K562 (cell line): ENCODE data around the gene TAT. TPM values are rescaled to one million over a fixed set of nuclear protein-coding genes. Genes with fewer than 3 reads are reported as not detected.

Experiments used
- ATAC-seq: fragments of 200-7000 bp; cut with Tn5 transposase; 3 replicates; pipeline ENCODE4 v1.9.1; 2020; ENCODE audit warnings: moderate library complexity
- BruUV-seq: library from RNA; stranded (reverse); fragments of 400-500 nt; replicated peaks from 2 replicates; lab custom pipeline; 2021; lab: Mats Ljungman, UMichigan
- CTCF ChIA-PET: fragments of 300-600 bp; formaldehyde crosslinking; extraction: SDS; loops from one replicate; lab custom pipeline; 2021; ENCODE audit warnings: low intra/inter-chr PET ratio; lab: Yijun Ruan, JAX
- POLR2A ChIA-PET: fragments of 300-600, 350-650 bp; sonication (Branson Sonifier 250); formaldehyde crosslinking; extraction: SDS; loops from one replicate; lab custom pipeline; 2021; ENCODE audit warnings: antibody characterized with exemption, inconsistent platforms; lab: Yijun Ruan, JAX
- DNase-seq, 4 experiments: peaks; one replicate each; pipeline versions ENCODE4 v3.0.0 to v3.0.0-alpha.2; 2011 to 2018; ENCODE audit warnings: low spot score in 3 of 4, mixed read lengths in 3 of 4; ENCODE audit errors: extremely low read depth in 1 of 4
- FAIRE-seq: peaks from 2 replicates; lab custom pipeline; 2011; peaks lifted over from hg19 to GRCh38; lab: Jason Lieb, UNC
- H2AFZ ChIP-seq: 2 replicates; pipeline ENCODE4 v1.6.0; 2011; ENCODE audit warnings: low read depth, low read length, control low read depth, inconsistent platforms
- H3K27ac ChIP-seq: fragments of 200-600 bp; 3 replicates; pipeline ENCODE4 v1.8.0; 2011; ENCODE audit warnings: low read depth, mild to moderate bottlenecking, control low read depth, inconsistent platforms, low read length, moderate library complexity, mixed read lengths; ENCODE audit errors: extremely low read depth
- H3K27me3 ChIP-seq, 2 experiments: fragments of 300-600 bp in 1 of 2; 2 replicates in 1 of 2; 3 replicates in 1 of 2; pipeline versions ENCODE4 v1.6.0 to v1.8.0; 2011; ENCODE audit warnings: inconsistent platforms in 2 of 2, low read length in 2 of 2, mild to moderate bottlenecking in 1 of 2, mixed read lengths in 1 of 2, moderate library complexity in 1 of 2; ENCODE audit not compliant: control insufficient read depth in 2 of 2, insufficient read depth in 2 of 2
- H3K36me3 ChIP-seq: fragments of 300-600 bp; 3 replicates; pipeline ENCODE4 v1.8.0; 2011; ENCODE audit warnings: mild to moderate bottlenecking, low read length, inconsistent platforms; ENCODE audit not compliant: control insufficient read depth, insufficient read depth
- H3K4me1 ChIP-seq, 2 experiments: fragments of 200-600 bp in 1 of 2; replicated peaks in 1 of 2; 2 replicates in 1 of 2; 3 replicates in 1 of 2; pipeline versions ENCODE4 v1.5.1 to v1.8.0; 2011; ENCODE audit warnings: inconsistent platforms in 2 of 2, low read length in 2 of 2, mild to moderate bottlenecking in 1 of 2, mixed read lengths in 1 of 2, moderate library complexity in 1 of 2; ENCODE audit not compliant: control insufficient read depth in 2 of 2, insufficient read depth in 2 of 2
- H3K4me2 ChIP-seq: 2 replicates; pipeline ENCODE4 v1.6.1; 2011; ENCODE audit warnings: low read length, control low read depth, inconsistent platforms, mixed read lengths; ENCODE audit not compliant: insufficient read depth
- H3K4me3 ChIP-seq: fragments of 200-600 bp; sonication (generic), shearing (Covaris generic); 2 replicates; pipeline ENCODE4 v1.5.1; 2016; ENCODE audit warnings: control low read depth, inconsistent platforms
- H3K79me2 ChIP-seq: fragments of 200-600 bp; 3 replicates; pipeline ENCODE4 v1.8.0; 2011; ENCODE audit warnings: low read length, inconsistent platforms; ENCODE audit not compliant: control insufficient read depth, insufficient read depth
- H3K9ac ChIP-seq, 2 experiments: 2 replicates each; pipeline versions ENCODE4 v1.6.0 to v1.6.1; 2011; ENCODE audit warnings: low read depth in 2 of 2, low read length in 2 of 2, control low read depth in 1 of 2, inconsistent platforms in 1 of 2, mild to moderate bottlenecking in 1 of 2, mixed read lengths in 1 of 2; ENCODE audit not compliant: insufficient read depth in 1 of 2
- H3K9me1 ChIP-seq: one replicate; pipeline ENCODE4 v1.6.0; 2011; ENCODE audit warnings: inconsistent platforms, mild to moderate bottlenecking, low read length, moderate library complexity; ENCODE audit not compliant: control insufficient read depth, insufficient read depth
- H3K9me3 ChIP-seq: replicated peaks from 2 replicates; pipeline ENCODE4 v1.5.1; 2011; ENCODE audit warnings: low read depth, low read length, inconsistent platforms; ENCODE audit not compliant: control insufficient read depth, insufficient read depth
- H4K20me1 ChIP-seq: replicated peaks from 2 replicates; pipeline ENCODE4 v1.6.1; 2011; ENCODE audit warnings: low read length, inconsistent platforms, mixed read lengths; ENCODE audit not compliant: control insufficient read depth, insufficient read depth
- BCL6 ChIP-seq: fragments of 250-450 bp; sonication (Bioruptor Pico); IDR thresholded peaks from 2 replicates; pipeline ENCODE4 v1.4.0; 2020
- C11orf30 ChIP-seq: fragments of 450-650 bp; IDR thresholded peaks from 2 replicates; pipeline ENCODE4 v1.6.1; 2016; ENCODE audit warnings: low read depth, mild to moderate bottlenecking
- MAFG ChIP-seq: fragments of 450-650 bp; conservative IDR thresholded peaks from 2 replicates; pipeline ENCODE4 v1.6.1; 2016; ENCODE audit warnings: missing genetic modification characterization, missing compliant biosample characterization
- SPI1 ChIP-seq: IDR thresholded peaks from 2 replicates; pipeline ENCODE4 v1.6.1; 2011; ENCODE audit warnings: low read depth, low read length, control low read depth, borderline replicate concordance
- ZNF282 ChIP-seq: sonication (generic); formaldehyde crosslinking; IDR thresholded peaks from 2 replicates; pipeline ENCODE4 v1.8.1; 2023; ENCODE audit warnings: missing genetic modification reagents
- ZNF316 ChIP-seq: fragments of 450-650 bp; IDR thresholded peaks from 2 replicates; pipeline ENCODE4 v1.6.1; 2016
- WGBS: fragments of 100-300 bp; shearing (Covaris generic); methylation state at CpG from one replicate; pipeline ENCODE4 v1.1.6; 2016; ENCODE audit warnings: low coverage, mixed read lengths; ENCODE audit not compliant: insufficient coverage; ENCODE audit errors: missing lambda C conversion rate; 5-methylcytosine and 5-hydroxymethylcytosine counted together
- in situ Hi-C: fragments of 300-500 bp; cut with MboI; formaldehyde crosslinking; loops from 4 replicates; pipeline ENCODE4 v1.15.0; 2018; ENCODE audit warnings: inconsistent platforms, mixed read lengths
- intact Hi-C: fragments of 100-400 bp; cut with micrococcal nuclease; formaldehyde crosslinking; loops from 2 replicates; pipeline ENCODE4 v1.14.2; 2022
- polyA plus RNA-seq, 8 experiments: library from polyadenylated mRNA; depleted of rRNA in 4 of 8; stranded (reverse) in 5 of 8; unstranded in 3 of 8; fragments of >200 nt; fragmentation: Nextera tagmentation in 2 of 8; fragmentation: Illumina TruSeq in 1 of 8; extraction: Ambion mirVana in 2 of 8; extraction: Trizol in 1 of 8; gene quantifications; 2 replicates each; pipeline versions ENCODE4 v1.2.1 to v1.2.3, GENCODE V29; 2011 to 2014; ENCODE audit warnings: inconsistent platforms in 1 of 8, missing spikeins in 1 of 8
- total RNA-seq, 7 experiments: library from RNA; depleted of rRNA in 6 of 7; stranded (reverse); fragments of >200 nt in 6 of 7; fragmentation: Illumina TruSeq in 2 of 7; extraction: Trizol in 2 of 7; gene quantifications; 2 replicates each; pipeline versions ENCODE4 v1.2.1 to v1.2.3, GENCODE V29; 2011 to 2021; ENCODE audit warnings: low replicate concordance in 1 of 7

Gene TAT
- total and polyA plus RNA-seq, 9 of the 15 experiments (the other 6 are each of a cell fraction or from before 2014, with no cell fraction given), result 0.04 to 0.24 (median 0.04) TPM; not detected in 6

- Histone ChIP-seq H3K27me3 (peaks cover 10 to 38% of the 10 kb centered on the region in 2 experiments), H3K27ac (no peak overlapping the region), H3K9ac (no peak overlapping the region), H3K9me1 (no peaks in the 10 kb centered on the region), H2AFZ (no peak overlapping the region), H3K36me3 (no peaks in the 10 kb centered on the region), H3K9me3 (no peaks in the 10 kb centered on the region), H3K4me2 (no peak overlapping the region), H3K4me1 (no peaks in the 10 kb centered on the region)
- in situ Hi-C loops (no loop called here), intact Hi-C loops (no loop called here)
- DNase-seq (no peak), ATAC-seq (no peak), FAIRE-seq (no peak)
- WGBS, result 0% methylated on average over 3 of the region's 3 CpGs
- BruUV-seq, result no TSS peak
- ChIA-PET POLR2A (no interaction called here), CTCF (no interaction called here)
- no peak for TF ChIP-seq ZNF282
- TF ChIP-seq, all 486 proteins: peak for 0
- Histone ChIP-seq H3K4me3 (no peak overlapping the region), H4K20me1 (no peaks in the 10 kb centered on the region), H3K79me2 (no peaks in the 10 kb centered on the region)
Measured at GRCh38 chr16:71532366-71532765, 44.5 kb downstream of the TAT start.

- no peak for TF ChIP-seq BCL6
- peak; percentile 55; the same call in 1 of the 2 replicates for TF ChIP-seq MAFG (tag)
- TF ChIP-seq ZNF316, result peak; percentile 83
- no peak for TF ChIP-seq SPI1
- peak; percentile 41; the same call in 1 of the 2 replicates for TF ChIP-seq C11orf30
- TF ChIP-seq, all 486 proteins: peak for 3
- FAIRE-seq (no peak), ATAC-seq (no peak), DNase-seq (no peak)
- BruUV-seq, result no TSS peak
- CTCF ChIA-PET, result interaction anchor here (0.7 kb wide), 1 partner anchor 24 kb away, joined by 3 read pairs; no protein-coding TSS in a partner anchor
- H3K36me3 ChIP-seq, result no peaks in the 10 kb centered on the region
- no peaks in the 10 kb centered on the region for H3K9me1 ChIP-seq
- H2AFZ ChIP-seq, result no peak overlapping the region
- POLR2A ChIA-PET, result no interaction called here
- H3K79me2 ChIP-seq, result no peaks in the 10 kb centered on the region
- no peak overlapping the region for H3K9ac ChIP-seq
- 0% methylated on average over 4 of the region's 4 CpGs for WGBS
- in situ Hi-C loops, result no loop called here
- no peak overlapping the region for H3K27ac ChIP-seq
- H3K27me3 ChIP-seq, result peaks cover 24 to 43% of the 10 kb centered on the region in 2 experiments
- no peaks in the 10 kb centered on the region for H3K4me1 ChIP-seq
- no peak overlapping the region for H3K4me3 ChIP-seq
- no peak overlapping the region for H3K4me2 ChIP-seq
- intact Hi-C loops, result no loop called here
- H3K9me3 ChIP-seq, result no peaks in the 10 kb centered on the region
- no peaks in the 10 kb centered on the region for H4K20me1 ChIP-seq
Measured at GRCh38 chr16:71528863-71529262, 48.0 kb downstream of the TAT start.
